Thyroid gland (tissue), 4 donors: ENCODE measurements around the gene TMEM201.

Experiments used
- POLR2A ChIP-seq, 2 donors: fragments of 450-650 bp; IDR thresholded peaks; one replicate each; pipeline ENCODE4 v1.6.1; 2017; ENCODE audit warnings: antibody characterized with exemption in 2 of 2, mild to moderate bottlenecking in 2 of 2, moderate library complexity in 1 of 2
- TF ChIP-seq, protein P1 (sequence below), 6 experiments: fragments of 200-600 bp in 3 of 6; fragments of 450-650 bp in 3 of 6; sonication (generic) in 3 of 6; IDR thresholded peaks; one replicate each; pipeline ENCODE4 v1.5.1; 2016 to 2019; ENCODE audit warnings: antibody characterized with exemption in 6 of 6, mild to moderate bottlenecking in 2 of 6, inconsistent platforms in 1 of 6, moderate library complexity in 1 of 6

DNA sequence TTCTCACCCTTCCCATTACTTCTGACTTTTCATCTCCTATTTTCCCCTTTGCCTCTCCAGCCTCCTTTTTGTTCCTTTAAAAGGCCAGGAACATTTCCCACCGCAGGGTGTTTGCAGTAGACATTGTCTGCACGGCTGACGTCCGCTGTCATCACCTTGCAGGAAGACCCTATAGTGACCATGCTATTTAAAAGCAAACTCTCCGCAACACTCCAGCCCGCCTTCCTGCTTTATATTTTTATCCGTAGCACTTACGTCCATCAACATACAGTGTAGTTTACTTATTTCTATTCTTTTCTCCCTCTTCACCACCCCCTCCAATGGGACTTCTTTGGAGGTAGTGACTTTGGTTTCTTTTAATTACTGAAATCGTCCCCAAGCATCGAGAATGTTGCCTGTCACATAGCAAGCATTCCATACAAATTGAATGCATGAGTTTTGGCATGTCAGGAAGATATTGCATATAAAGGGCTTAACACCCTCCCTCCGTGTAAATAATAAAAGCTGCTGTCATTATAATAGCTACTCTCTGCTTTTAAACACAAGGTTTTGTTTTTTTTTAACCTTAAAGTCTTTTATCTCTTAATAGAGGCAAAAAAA is 29.7 kb upstream of the TMEM201 start:
- no peak for TF ChIP-seq POLR2A (IDR thresholded peaks at IDR 0.05)
- TF ChIP-seq, protein P1, sequence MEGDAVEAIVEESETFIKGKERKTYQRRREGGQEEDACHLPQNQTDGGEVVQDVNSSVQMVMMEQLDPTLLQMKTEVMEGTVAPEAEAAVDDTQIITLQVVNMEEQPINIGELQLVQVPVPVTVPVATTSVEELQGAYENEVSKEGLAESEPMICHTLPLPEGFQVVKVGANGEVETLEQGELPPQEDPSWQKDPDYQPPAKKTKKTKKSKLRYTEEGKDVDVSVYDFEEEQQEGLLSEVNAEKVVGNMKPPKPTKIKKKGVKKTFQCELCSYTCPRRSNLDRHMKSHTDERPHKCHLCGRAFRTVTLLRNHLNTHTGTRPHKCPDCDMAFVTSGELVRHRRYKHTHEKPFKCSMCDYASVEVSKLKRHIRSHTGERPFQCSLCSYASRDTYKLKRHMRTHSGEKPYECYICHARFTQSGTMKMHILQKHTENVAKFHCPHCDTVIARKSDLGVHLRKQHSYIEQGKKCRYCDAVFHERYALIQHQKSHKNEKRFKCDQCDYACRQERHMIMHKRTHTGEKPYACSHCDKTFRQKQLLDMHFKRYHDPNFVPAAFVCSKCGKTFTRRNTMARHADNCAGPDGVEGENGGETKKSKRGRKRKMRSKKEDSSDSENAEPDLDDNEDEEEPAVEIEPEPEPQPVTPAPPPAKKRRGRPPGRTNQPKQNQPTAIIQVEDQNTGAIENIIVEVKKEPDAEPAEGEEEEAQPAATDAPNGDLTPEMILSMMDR (IDR thresholded peaks at IDR 0.05) = no peak
